Measurements from ENCODE around the gene TMPRSS9. TPM values are rescaled to one million over a fixed set of nuclear protein-coding genes. Genes with fewer than 3 reads are reported as not detected.

The TMPRSS9 gene
- total RNA-seq, 1 donor from 2014 or later, result not detected

- peaks cover 51% of the 10 kb centered on the region for H3K36me3 Mint-ChIP-seq (ENCODE audit: low read depth)
- no peak for TF ChIP-seq CTCF (IDR thresholded peaks at IDR 0.05)
- CTCF ChIA-PET, result interaction anchor here (0.7 to 1.2 kb wide), 2 partner anchors 35 to 71 kb away, joined by 3 read pairs; no protein-coding TSS in a partner anchor
- peak overlapping the region; percentile 70 for H3K4me3 Mint-ChIP-seq
- H3K4me1 Mint-ChIP-seq, result peaks cover 55% of the 10 kb centered on the region
- no peaks in the 10 kb centered on the region for H3K9me3 Mint-ChIP-seq
- peak; percentile 12 for ATAC-seq (ENCODE audit: low read depth)
- POLR2A ChIA-PET, result interaction anchor here (0.5 to 4.5 kb wide), 9 partner anchors 9 to 276 kb away, joined by 3 to 23 read pairs (median 5); no protein-coding TSS in a partner anchor
- intact Hi-C loops (cut with micrococcal nuclease), result loop anchor here (2.0 kb wide), 1 partner anchor 52 kb away; no protein-coding TSS in a partner anchor
- no peaks in the 10 kb centered on the region for H3K27me3 Mint-ChIP-seq
- DNase-seq, result no peak
- H3K27ac Mint-ChIP-seq, result peak overlapping the region; percentile 86
These were observed 35.7 kb upstream of the TMPRSS9 start for GRCh38 chr19:2324220-2324948.

- peaks cover 57% of the 10 kb centered on the region for H3K4me1 Mint-ChIP-seq
- ATAC-seq (ENCODE audit: low read depth), result peak; percentile 6
- ChIA-PET CTCF (interaction anchor here (1.2 to 1.4 kb wide), 2 partner anchors 9 to 36 kb away, joined by 3 to 6 read pairs; no protein-coding TSS in a partner anchor), POLR2A (interaction anchor here (0.6 to 4.5 kb wide), 15 partner anchors 8 to 297 kb away, joined by 3 to 23 read pairs (median 4); no protein-coding TSS in a partner anchor)
- H3K27me3 Mint-ChIP-seq, result no peaks in the 10 kb centered on the region
- DNase-seq, result no peak
- no peak for TF ChIP-seq CTCF (IDR thresholded peaks at IDR 0.05)
- peak overlapping the region; percentile 86 for H3K27ac Mint-ChIP-seq
- peak overlapping the region; percentile 70 for H3K4me3 Mint-ChIP-seq
- peaks cover 55% of the 10 kb centered on the region for H3K36me3 Mint-ChIP-seq (ENCODE audit: low read depth)
- intact Hi-C loops (cut with micrococcal nuclease), result loop anchor here (2.0 to 5.0 kb wide), 2 partner anchors 53 to 173 kb away; partner anchors contain the start of gene AP3D1
- H3K9me3 Mint-ChIP-seq, result no peaks in the 10 kb centered on the region
These were observed 34.6 kb upstream of the TMPRSS9 start for GRCh38 chr19:2325281-2326046.

- POLR2A ChIA-PET, result interaction anchor here (0.6 to 4.5 kb wide), 16 partner anchors 11 to 478 kb away, joined by 3 to 23 read pairs (median 4); partner anchors contain the start of genes DOT1L, GADD45B, MKNK2 and PEAK3
- Mint-ChIP-seq H3K27ac (peak overlapping the region; percentile 99), H3K4me3 (peak overlapping the region; percentile 100), H3K9me3 (no peaks in the 10 kb centered on the region), H3K4me1 (peaks cover 70% of the 10 kb centered on the region), H3K36me3 (ENCODE audit: low read depth) (peaks cover 51% of the 10 kb centered on the region), H3K27me3 (no peaks in the 10 kb centered on the region)
- intact Hi-C loops (cut with micrococcal nuclease), result loop anchor here (5.0 kb wide), 1 partner anchor 175 kb away; the partner anchor contains the start of gene AP3D1
- DNase-seq (no peak), ATAC-seq (ENCODE audit: low read depth) (no peak)
- CTCF ChIA-PET, result interaction anchor here (1.4 kb wide), 1 partner anchor 11 kb away, joined by 6 read pairs; no protein-coding TSS in a partner anchor
- TF ChIP-seq CTCF (IDR thresholded peaks at IDR 0.05), result no peak
These were observed 33.2 kb upstream of the TMPRSS9 start for GRCh38 chr19:2326699-2327360.

GRCh38 chr19:2327773-2328400 is 32.2 kb upstream of the TMPRSS9 start:
- ATAC-seq (ENCODE audit: low read depth) (peak; percentile 29), DNase-seq (no peak)
- Mint-ChIP-seq H3K27ac (peak overlapping the region; percentile 99), H3K27me3 (no peaks in the 10 kb centered on the region), H3K9me3 (no peaks in the 10 kb centered on the region), H3K4me3 (peak overlapping the region; percentile 100), H3K36me3 (ENCODE audit: low read depth) (peaks cover 44% of the 10 kb centered on the region), H3K4me1 (peaks cover 80% of the 10 kb centered on the region)
- no peak for TF ChIP-seq CTCF (IDR thresholded peaks at IDR 0.05)
- ChIA-PET CTCF (no interaction called here), POLR2A (interaction anchor here (0.5 to 4.5 kb wide), 29 partner anchors 9 to 479 kb away, joined by 3 to 23 read pairs (median 3); partner anchors contain the start of genes DOT1L, GADD45B, LMNB2 and MKNK2)
- intact Hi-C loops (cut with micrococcal nuclease), result loop anchor here (5.0 kb wide), 1 partner anchor 176 kb away; the partner anchor contains the start of gene AP3D1

All from activated B cell treated with CpG ODN at 0.5 μM for 24 hours (primary cell).